Measurements from ENCODE around the gene AP1B1.

GRCh38 chr22:29306175-29306834 is 82.1 kb downstream of the AP1B1 start, which contains the start of gene GAS2L1:
- TF ChIP-seq ZNF274 (IDR thresholded peaks at IDR 0.05; ENCODE audit: low read depth, low read length) = no peak
- no peak for TF ChIP-seq YY1 (IDR thresholded peaks at IDR 0.05; ENCODE audit: insufficient read depth, insufficient read length)
- TF ChIP-seq SUZ12 (IDR thresholded peaks at IDR 0.05; ENCODE audit: extremely low read depth, insufficient read depth, insufficient read length) = no peak

All from NT2/D1 (cell line).